Measurements from ENCODE around the gene PCDHB3.

GRCh38 chr5:141051521-141051866, 48.8 kb upstream of the PCDHB3 start:
- no peak for TF ChIP-seq POLR2A (IDR thresholded peaks at IDR 0.05)
- no peak for TF ChIP-seq CTCF (IDR thresholded peaks at IDR 0.05)
